ENCODE data around the gene NPC1L1. TPM values are rescaled to one million over a fixed set of nuclear protein-coding genes. Genes with fewer than 3 reads are reported as not detected.

The NPC1L1 gene
- total and polyA plus RNA-seq, 2 of the 4 experiments (the other 2 are of a cell fraction), result 0.07 TPM; not detected in 1

- Histone ChIP-seq H2BK15ac (ENCODE audit: low read depth, low read length) (no peak overlapping the region), H4K5ac (ENCODE audit: low read depth, low read length) (no peak overlapping the region), H3K9ac (ENCODE audit: low read depth, low read length) (no peak overlapping the region), H3K9me1 (ENCODE audit: insufficient read depth, low read length) (no peaks in the 10 kb centered on the region), H4K8ac (ENCODE audit: low read depth in 2 of 2, low read length in 2 of 2) (no peak overlapping the region), H2AFZ (replicated peaks; ENCODE audit: low read length, poor library complexity) (no peak overlapping the region), H4K20me1 (ENCODE audit: insufficient read depth, low read length) (no peaks in the 10 kb centered on the region), H3K23ac (ENCODE audit: low read depth, low read length) (no peak overlapping the region), H3K4ac (ENCODE audit: low read depth, low read length) (no peak overlapping the region), H3K36me3 (ENCODE audit: control insufficient read depth, insufficient read depth, low read length) (no peaks in the 10 kb centered on the region), H2BK20ac (ENCODE audit: low read depth, low read length) (no peak overlapping the region), H3K18ac (ENCODE audit: low read depth, low read length) (no peak overlapping the region), H2BK120ac (ENCODE audit: low read depth, low read length) (no peak overlapping the region), H3K4me2 (ENCODE audit: low read depth, low read length) (no peak overlapping the region), H2AK9ac (replicated peaks; ENCODE audit: low read depth, low read length, poor library complexity) (no peak overlapping the region), H2BK5ac (ENCODE audit: low read depth, low read length, poor library complexity, severe bottlenecking) (no peak overlapping the region), H2AK5ac (ENCODE audit: low read depth, low read length) (no peak overlapping the region), H3K9me3 (ENCODE audit: control insufficient read depth, insufficient read depth, low read length) (no peaks in the 10 kb centered on the region), H3K27ac (ENCODE audit: insufficient read depth, low read length) (no peak overlapping the region), H3K79me1 (ENCODE audit: low read depth in 1 of 2, low read length in 2 of 2) (no peaks in the 10 kb centered on the region), H3K27me3 (ENCODE audit: control insufficient read depth, insufficient read depth, low read length) (peaks cover 12% of the 10 kb centered on the region), H3K14ac (replicated peaks; ENCODE audit: low read depth, low read length) (no peak overlapping the region), H4K91ac (ENCODE audit: insufficient read depth, low read depth, low read length) (no peak overlapping the region), H3K4me3 (ENCODE audit: insufficient read depth, low read depth, low read length) (no peak overlapping the region), H3K56ac (ENCODE audit: extremely low read depth, insufficient read depth, low read length) (no peak overlapping the region), H3K4me1 (ENCODE audit: control insufficient read depth, insufficient read depth, low read length) (no peaks in the 10 kb centered on the region)
- ATAC-seq (ENCODE audit: low read depth) (no peak), DNase-seq (no peak)
- WGBS, 2 experiments (ENCODE audit: extremely low coverage in 2 of 2, insufficient read length in 1 of 2), result 0% methylated on average over 1 of the region's 4 CpGs; no CpG with 5 or more reads in 1 of the 2 experiments
- TF ChIP-seq, protein P1, sequence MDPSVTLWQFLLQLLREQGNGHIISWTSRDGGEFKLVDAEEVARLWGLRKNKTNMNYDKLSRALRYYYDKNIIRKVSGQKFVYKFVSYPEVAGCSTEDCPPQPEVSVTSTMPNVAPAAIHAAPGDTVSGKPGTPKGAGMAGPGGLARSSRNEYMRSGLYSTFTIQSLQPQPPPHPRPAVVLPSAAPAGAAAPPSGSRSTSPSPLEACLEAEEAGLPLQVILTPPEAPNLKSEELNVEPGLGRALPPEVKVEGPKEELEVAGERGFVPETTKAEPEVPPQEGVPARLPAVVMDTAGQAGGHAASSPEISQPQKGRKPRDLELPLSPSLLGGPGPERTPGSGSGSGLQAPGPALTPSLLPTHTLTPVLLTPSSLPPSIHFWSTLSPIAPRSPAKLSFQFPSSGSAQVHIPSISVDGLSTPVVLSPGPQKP (IDR thresholded peaks at IDR 0.05; ENCODE audit: borderline replicate concordance, low read depth, low read length), result no peak
- TF ChIP-seq BHLHE40 (IDR thresholded peaks at IDR 0.05; ENCODE audit: low read depth, low read length) (no peak), MAZ (IDR thresholded peaks at IDR 0.05; ENCODE audit: borderline replicate concordance, low read depth, low read length) (no peak), NFE2L2 (IDR thresholded peaks at IDR 0.05; ENCODE audit: low read depth, low read length) (no peak), SMC3 (IDR thresholded peaks at IDR 0.05; ENCODE audit: low read depth, low read length) (no peak), MAFK (IDR thresholded peaks at IDR 0.05; ENCODE audit: low read depth, low read length) (no peak), CEBPB (IDR thresholded peaks at IDR 0.05; ENCODE audit: low read depth, low read length) (no peak), RAD21 (IDR thresholded peaks at IDR 0.05; ENCODE audit: low read length) (no peak), POLR2A (IDR thresholded peaks at IDR 0.05; ENCODE audit: low read depth, low read length) (no peak), FOS (IDR thresholded peaks at IDR 0.05; ENCODE audit: low read depth, low read length) (no peak), MXI1 (IDR thresholded peaks at IDR 0.05; ENCODE audit: borderline replicate concordance, low read depth, low read length) (no peak), RFX5 (IDR thresholded peaks at IDR 0.05; ENCODE audit: low read depth, low read length) (no peak), CHD1 (IDR thresholded peaks at IDR 0.05; ENCODE audit: low read depth, low read length) (no peak), USF2 (IDR thresholded peaks at IDR 0.05; ENCODE audit: low read depth, low read length) (no peak), RCOR1 (IDR thresholded peaks at IDR 0.05; ENCODE audit: insufficient replicate concordance, low read length) (no peak)
- TF ChIP-seq, protein P2, sequence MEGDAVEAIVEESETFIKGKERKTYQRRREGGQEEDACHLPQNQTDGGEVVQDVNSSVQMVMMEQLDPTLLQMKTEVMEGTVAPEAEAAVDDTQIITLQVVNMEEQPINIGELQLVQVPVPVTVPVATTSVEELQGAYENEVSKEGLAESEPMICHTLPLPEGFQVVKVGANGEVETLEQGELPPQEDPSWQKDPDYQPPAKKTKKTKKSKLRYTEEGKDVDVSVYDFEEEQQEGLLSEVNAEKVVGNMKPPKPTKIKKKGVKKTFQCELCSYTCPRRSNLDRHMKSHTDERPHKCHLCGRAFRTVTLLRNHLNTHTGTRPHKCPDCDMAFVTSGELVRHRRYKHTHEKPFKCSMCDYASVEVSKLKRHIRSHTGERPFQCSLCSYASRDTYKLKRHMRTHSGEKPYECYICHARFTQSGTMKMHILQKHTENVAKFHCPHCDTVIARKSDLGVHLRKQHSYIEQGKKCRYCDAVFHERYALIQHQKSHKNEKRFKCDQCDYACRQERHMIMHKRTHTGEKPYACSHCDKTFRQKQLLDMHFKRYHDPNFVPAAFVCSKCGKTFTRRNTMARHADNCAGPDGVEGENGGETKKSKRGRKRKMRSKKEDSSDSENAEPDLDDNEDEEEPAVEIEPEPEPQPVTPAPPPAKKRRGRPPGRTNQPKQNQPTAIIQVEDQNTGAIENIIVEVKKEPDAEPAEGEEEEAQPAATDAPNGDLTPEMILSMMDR (conservative IDR thresholded peaks at IDR 0.05; ENCODE audit: low read depth, low read length), result no peak
- no TSS peak for BruUV-seq (replicated peaks)
- in situ Hi-C loops (cut with MboI; ENCODE audit: low sequenced_read_pairs) (no loop called here), intact Hi-C loops (cut with micrococcal nuclease) (no loop called here), dilution Hi-C loops (cut with HindIII; ENCODE audit: low sequenced_read_pairs, unreplicated experiment) (no loop called here)
- CTCF ChIA-PET, result no interaction called here
- POLR2A ChIA-PET (ENCODE audit: unreplicated experiment), result no interaction called here
Measured at GRCh38 chr7:44498230-44498954, 42.7 kb downstream of the NPC1L1 start.
